ENCODE results near the gene ARHGAP22. TPM values are rescaled to one million over a fixed set of nuclear protein-coding genes. Genes with fewer than 3 reads are reported as not detected.

The ARHGAP22 gene
- total RNA-seq, 1 donor from 2014 or later: 3.8 TPM

- H3K27ac ChIP-seq (replicated peaks): no peak overlapping the region
- H3K4me3 ChIP-seq: no peak overlapping the region
- intact Hi-C loops (cut with micrococcal nuclease): loop anchor here (10.0 kb wide), 1 partner anchor 54 kb away; no protein-coding TSS in a partner anchor
- H3K27me3 ChIP-seq (ENCODE audit: low read depth): peaks cover 11% of the 10 kb centered on the region
- H3K9me3 ChIP-seq (replicated peaks): no peaks in the 10 kb centered on the region
- peaks cover 37% of the 10 kb centered on the region for H3K4me1 ChIP-seq
- no peak for DNase-seq
- TF ChIP-seq, protein P1, sequence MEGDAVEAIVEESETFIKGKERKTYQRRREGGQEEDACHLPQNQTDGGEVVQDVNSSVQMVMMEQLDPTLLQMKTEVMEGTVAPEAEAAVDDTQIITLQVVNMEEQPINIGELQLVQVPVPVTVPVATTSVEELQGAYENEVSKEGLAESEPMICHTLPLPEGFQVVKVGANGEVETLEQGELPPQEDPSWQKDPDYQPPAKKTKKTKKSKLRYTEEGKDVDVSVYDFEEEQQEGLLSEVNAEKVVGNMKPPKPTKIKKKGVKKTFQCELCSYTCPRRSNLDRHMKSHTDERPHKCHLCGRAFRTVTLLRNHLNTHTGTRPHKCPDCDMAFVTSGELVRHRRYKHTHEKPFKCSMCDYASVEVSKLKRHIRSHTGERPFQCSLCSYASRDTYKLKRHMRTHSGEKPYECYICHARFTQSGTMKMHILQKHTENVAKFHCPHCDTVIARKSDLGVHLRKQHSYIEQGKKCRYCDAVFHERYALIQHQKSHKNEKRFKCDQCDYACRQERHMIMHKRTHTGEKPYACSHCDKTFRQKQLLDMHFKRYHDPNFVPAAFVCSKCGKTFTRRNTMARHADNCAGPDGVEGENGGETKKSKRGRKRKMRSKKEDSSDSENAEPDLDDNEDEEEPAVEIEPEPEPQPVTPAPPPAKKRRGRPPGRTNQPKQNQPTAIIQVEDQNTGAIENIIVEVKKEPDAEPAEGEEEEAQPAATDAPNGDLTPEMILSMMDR (IDR thresholded peaks at IDR 0.05; ENCODE audit: borderline replicate concordance): no peak
- H3K36me3 ChIP-seq: no peaks in the 10 kb centered on the region
These were observed 4.1 kb upstream of the ARHGAP22 start for GRCh38 chr10:48608976-48609375.

GRCh38 chr10:48608279-48608681 lies 3.4 kb upstream of the ARHGAP22 start:
- intact Hi-C loops (cut with micrococcal nuclease): loop anchor here (10.0 kb wide), 1 partner anchor 53 kb away; no protein-coding TSS in a partner anchor
- TF ChIP-seq, protein P1 (IDR thresholded peaks at IDR 0.05; ENCODE audit: borderline replicate concordance): peak; percentile 72
- Histone ChIP-seq H3K27ac (replicated peaks) (no peak overlapping the region), H3K4me3 (no peak overlapping the region), H3K9me3 (replicated peaks) (no peaks in the 10 kb centered on the region), H3K27me3 (ENCODE audit: low read depth) (peaks cover 18% of the 10 kb centered on the region), H3K4me1 (peaks cover 42% of the 10 kb centered on the region), H3K36me3 (no peaks in the 10 kb centered on the region)
- no peak for DNase-seq

- DNase-seq: no peak
- H3K27ac ChIP-seq (replicated peaks): peak overlapping the region; percentile 65
- H3K9me3 ChIP-seq (replicated peaks): no peaks in the 10 kb centered on the region
- TF ChIP-seq, protein P1 (IDR thresholded peaks at IDR 0.05; ENCODE audit: borderline replicate concordance): no peak
- intact Hi-C loops (cut with micrococcal nuclease): loop anchor here (10.0 kb wide), 1 partner anchor 53 kb away; no protein-coding TSS in a partner anchor
- peaks cover 24% of the 10 kb centered on the region for H3K27me3 ChIP-seq (ENCODE audit: low read depth)
- no peak overlapping the region for H3K4me3 ChIP-seq
- no peaks in the 10 kb centered on the region for H3K36me3 ChIP-seq
- peaks cover 42% of the 10 kb centered on the region for H3K4me1 ChIP-seq
These were observed 2.7 kb upstream of the ARHGAP22 start for GRCh38 chr10:48607356-48608278.

DNA sequence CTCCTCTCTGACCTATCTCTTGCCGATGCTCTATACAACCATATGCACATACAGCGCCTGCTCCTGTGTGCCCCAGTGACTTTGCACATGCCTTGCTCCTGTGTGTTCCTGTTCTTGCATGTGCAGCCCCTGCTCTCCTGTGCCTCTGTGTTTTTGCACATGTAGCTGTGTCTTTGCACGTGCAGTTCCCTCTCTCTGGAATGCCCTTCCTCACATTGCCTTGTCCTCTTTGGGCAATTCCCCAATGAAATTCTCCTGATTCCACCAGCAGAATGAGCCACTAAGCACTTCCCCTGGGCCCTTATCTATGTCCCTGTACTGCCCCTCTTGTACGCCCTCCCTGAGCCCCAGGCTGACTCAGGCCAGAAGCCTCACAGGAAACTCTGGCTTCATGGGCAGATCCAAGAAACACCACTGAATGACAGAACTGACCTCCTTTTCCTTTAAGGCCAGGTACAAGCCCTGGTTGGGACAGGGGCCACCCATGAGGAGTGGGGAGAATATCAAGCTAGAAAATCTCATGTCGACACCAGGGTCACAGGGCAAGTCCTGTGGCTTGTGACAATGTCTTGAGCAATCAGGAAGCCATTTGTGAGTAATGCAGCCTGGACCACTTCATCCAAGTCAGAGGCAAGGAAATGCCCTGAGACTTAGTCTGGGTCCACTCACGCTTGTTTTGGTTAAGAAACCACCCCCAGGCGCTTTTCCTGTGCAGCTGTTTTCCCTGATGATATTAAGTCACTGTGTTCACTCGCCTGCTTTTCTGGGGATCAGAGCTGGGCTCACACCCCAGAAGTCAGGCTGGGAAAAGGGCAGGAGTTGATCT lies 1.9 kb upstream of the ARHGAP22 start:
- peak overlapping the region; percentile 65 for H3K27ac ChIP-seq (replicated peaks)
- H3K36me3 ChIP-seq: no peaks in the 10 kb centered on the region
- no peak overlapping the region for H3K4me3 ChIP-seq
- no peaks in the 10 kb centered on the region for H3K9me3 ChIP-seq (replicated peaks)
- peaks cover 30% of the 10 kb centered on the region for H3K27me3 ChIP-seq (ENCODE audit: low read depth)
- DNase-seq: no peak
- intact Hi-C loops (cut with micrococcal nuclease): loop anchor here (10.0 kb wide), 1 partner anchor 52 kb away; no protein-coding TSS in a partner anchor
- H3K4me1 ChIP-seq: peaks cover 42% of the 10 kb centered on the region
- TF ChIP-seq, protein P1 (IDR thresholded peaks at IDR 0.05; ENCODE audit: borderline replicate concordance): no peak
